Adrenal gland (tissue), 5 donors: ENCODE measurements around the gene MAPK1IP1L.

Source experiments
- POLR2A ChIP-seq, 2 donors: fragments of 450-650 bp; IDR thresholded peaks; one replicate each; pipeline ENCODE4 v1.6.1; 2017; ENCODE audit warnings: antibody characterized with exemption in 2 of 2, mild to moderate bottlenecking in 2 of 2, moderate library complexity in 1 of 2
- TF ChIP-seq, protein P1 (sequence below), 6 experiments: fragments of 450-650 bp in 4 of 6; fragments of 200-600 bp in 2 of 6; sonication (generic) in 1 of 6; IDR thresholded peaks; 1 replicate in 5 of 6; 2 replicates in 1 of 6; pipeline versions ENCODE4 v1.5.1 to v1.8.0; 2016 to 2021; ENCODE audit warnings: antibody characterized with exemption in 6 of 6, mild to moderate bottlenecking in 2 of 6, moderate library complexity in 1 of 6
- donor health status: DM: no; HTN: no; CAD: no.

DNA sequence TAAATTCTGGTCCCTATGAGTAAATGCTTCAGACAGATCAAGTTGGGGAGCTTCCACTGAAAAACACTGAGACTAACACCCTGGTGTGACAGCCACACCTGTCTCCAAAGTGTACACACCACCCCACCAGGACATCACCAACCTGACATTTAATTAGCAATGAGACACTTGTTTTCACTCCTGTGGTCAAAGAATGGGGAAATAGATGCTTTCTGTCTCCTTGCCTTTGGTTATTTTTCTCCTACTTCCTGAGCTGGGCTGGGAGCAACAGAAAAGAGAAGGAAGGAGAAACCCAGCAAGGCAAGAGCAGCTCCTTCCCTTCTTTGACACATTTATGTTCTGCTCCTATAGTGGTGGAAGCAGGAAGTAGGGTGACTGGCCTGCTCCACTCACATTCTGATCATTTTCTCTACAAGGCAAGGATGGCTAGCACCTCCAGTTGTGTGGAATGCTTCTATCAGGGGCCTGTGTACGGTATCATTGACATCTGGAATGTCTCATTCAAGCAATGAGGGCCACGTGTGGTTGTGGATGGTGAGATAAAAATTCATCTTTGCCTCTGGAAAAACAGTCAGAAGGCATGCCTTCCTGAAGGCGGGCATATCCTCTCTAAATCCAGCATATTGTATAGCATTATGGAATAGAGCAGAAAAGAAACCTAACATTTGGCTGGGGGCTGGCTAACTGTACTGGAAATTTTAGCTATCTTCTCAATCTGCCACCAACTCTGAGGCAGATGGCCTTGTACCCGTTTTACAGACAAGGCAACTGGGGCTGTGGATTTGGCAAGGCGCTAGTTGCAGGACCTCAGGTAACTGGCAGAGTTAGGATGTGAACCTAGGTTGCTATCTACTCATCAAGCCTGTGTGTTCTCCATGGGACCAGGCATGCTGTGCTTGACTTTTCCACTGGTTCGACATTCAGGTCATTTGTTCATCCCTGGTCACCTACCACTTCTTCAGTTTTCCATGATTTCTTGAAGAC is 52.8 kb downstream of the MAPK1IP1L start:
- TF ChIP-seq, protein P1, sequence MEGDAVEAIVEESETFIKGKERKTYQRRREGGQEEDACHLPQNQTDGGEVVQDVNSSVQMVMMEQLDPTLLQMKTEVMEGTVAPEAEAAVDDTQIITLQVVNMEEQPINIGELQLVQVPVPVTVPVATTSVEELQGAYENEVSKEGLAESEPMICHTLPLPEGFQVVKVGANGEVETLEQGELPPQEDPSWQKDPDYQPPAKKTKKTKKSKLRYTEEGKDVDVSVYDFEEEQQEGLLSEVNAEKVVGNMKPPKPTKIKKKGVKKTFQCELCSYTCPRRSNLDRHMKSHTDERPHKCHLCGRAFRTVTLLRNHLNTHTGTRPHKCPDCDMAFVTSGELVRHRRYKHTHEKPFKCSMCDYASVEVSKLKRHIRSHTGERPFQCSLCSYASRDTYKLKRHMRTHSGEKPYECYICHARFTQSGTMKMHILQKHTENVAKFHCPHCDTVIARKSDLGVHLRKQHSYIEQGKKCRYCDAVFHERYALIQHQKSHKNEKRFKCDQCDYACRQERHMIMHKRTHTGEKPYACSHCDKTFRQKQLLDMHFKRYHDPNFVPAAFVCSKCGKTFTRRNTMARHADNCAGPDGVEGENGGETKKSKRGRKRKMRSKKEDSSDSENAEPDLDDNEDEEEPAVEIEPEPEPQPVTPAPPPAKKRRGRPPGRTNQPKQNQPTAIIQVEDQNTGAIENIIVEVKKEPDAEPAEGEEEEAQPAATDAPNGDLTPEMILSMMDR (IDR thresholded peaks at IDR 0.05): no peak
- TF ChIP-seq POLR2A (IDR thresholded peaks at IDR 0.05): no peak
